GM10847 (cell line): ENCODE results near the gene RASSF7.

ENCODE experiments used
- POLR2A ChIP-seq: IDR thresholded peaks from 2 replicates; pipeline ENCODE4 v1.6.1; 2011; ENCODE audit not compliant: insufficient read length; ENCODE audit errors: extremely low read depth

RASSF7 gene

DNA sequence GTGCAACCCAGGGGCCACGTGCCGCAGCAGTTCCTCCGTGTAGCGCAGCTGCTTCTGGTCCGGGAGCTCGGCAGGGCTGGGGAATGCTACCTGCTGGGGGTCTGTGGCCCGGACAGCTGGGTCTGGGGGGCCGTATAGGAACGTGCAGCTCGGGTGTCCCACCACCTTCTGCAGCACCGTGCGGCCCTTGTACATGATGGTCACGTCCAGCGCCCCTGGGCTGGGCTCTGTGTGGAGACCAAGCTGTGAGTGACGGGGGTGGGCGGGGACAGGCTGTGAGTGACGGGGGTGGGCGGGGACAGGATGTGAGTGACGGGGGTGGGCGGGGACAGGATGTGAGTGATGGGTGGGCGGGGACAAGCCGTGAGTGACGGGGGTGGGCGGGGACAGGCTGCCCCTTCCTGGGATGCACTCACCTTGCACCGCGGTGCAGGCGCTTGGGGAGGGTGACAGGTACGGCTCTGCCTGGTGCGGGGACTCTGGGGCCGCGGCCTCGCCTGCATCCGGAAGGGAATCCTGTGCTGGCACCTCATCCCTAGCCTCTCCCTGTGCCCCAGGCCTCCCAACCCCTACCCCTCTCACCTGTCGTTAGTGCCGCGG is 52.7 kb downstream of the RASSF7 start:
- TF ChIP-seq POLR2A, result peak; percentile 29
